Testis (tissue), 2 donors: Measurements from ENCODE around the gene COL23A1.

Experiments used
- CTCF ChIP-seq, 3 experiments: fragments of 450-650 bp in 2 of 3; fragments of 200-600 bp in 1 of 3; sonication (generic) in 1 of 3; IDR thresholded peaks; one replicate each; pipeline ENCODE4 v1.5.1; 2016 to 2019; ENCODE audit warnings: antibody characterized with exemption in 3 of 3, mild to moderate bottlenecking in 2 of 3, moderate library complexity in 1 of 3
- POLR2A ChIP-seq: fragments of 450-650 bp; IDR thresholded peaks from one replicate; pipeline ENCODE4 v1.6.1; 2017; ENCODE audit warnings: antibody characterized with exemption, mild to moderate bottlenecking, moderate library complexity

- TF ChIP-seq POLR2A (no peak), CTCF (IDR thresholded peaks at IDR 0.05) (no peak)
These were observed 366.3 kb downstream of the COL23A1 start for GRCh38 chr5:178223828-178224335.
